Activated CD4-positive, CD25-positive, alpha-beta regulatory T cell treated with anti-CD3 and anti-CD28 coated beads, Interleukin-2, amount 50 U/mL, for 16 hours (primary cell): Measurements from ENCODE around the gene PARVA.

ENCODE experiments used
- DNase-seq: peaks from one replicate; pipeline ENCODE4 v3.0.0-alpha.2; 2020; ENCODE audit warnings: low read depth, low spot score

Gene PARVA

GRCh38 chr11:12376259-12377081 is 901 bp upstream of the PARVA start:
- DNase-seq: no peak

- no peak for DNase-seq
Measured at GRCh38 chr11:12377824-12378593, 638 bp downstream of the PARVA start.

GRCh38 chr11:12380565-12381325 is 3.4 kb downstream of the PARVA start:
- DNase-seq: no peak

DNA sequence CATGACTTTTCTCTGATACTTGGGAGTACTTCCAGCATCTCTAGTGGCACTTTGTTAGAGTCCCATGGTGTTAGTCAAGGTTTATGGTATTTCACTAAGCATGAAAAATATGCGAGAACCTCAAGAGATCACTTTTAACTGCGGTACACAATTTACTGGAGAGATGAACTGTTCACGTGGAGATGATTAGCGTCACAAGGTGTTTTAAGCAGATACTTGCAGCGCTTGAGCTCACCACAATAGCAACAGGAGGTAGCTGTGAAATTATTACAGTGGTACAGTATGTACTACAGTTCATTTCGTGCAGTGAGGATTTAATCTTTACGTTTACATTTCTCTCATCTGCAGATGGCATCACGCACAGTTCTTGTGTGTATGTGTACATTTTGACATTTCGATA is 4.5 kb downstream of the PARVA start:
- DNase-seq: no peak

DNA sequence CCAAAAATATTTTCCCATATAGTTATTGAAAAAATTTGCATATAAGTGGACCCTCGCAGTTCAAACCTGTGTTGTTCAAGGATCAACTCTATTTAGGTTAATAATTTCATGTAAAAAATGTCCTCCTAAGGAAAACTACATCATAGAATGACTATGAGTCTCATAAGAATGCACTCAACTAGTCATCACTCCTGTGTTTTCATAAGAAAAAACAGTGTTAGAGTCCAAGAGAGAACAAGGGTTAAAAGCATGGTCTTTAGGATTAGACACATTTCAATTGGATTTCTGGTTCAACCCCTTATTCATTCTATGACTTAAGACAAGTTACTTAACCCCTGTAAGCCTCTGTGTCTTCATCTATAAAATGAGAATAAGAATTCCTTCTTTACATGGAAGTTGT is 5.1 kb downstream of the PARVA start:
- no peak for DNase-seq

- no peak for DNase-seq
Measured at GRCh38 chr11:12386309-12386708, 8.9 kb downstream of the PARVA start.

DNA sequence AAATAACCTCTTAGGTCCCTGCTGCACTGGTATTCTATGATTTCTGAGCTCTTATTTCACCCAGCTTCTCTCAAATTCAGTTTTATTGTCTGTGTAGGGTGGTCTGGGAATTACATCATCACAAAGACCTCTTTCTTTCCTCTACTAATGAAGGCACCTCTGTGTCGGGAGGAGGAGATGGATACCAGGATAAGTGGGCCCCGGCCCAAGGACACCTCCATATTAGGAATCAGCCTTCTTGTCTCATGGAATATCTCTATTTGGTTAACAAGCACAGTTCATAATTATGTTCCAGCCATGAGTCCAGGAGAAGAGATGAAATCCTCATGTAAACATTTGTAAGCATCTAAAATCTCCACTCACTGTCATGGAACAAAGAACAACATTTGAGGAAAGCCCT is 9.4 kb downstream of the PARVA start:
- no peak for DNase-seq

DNA sequence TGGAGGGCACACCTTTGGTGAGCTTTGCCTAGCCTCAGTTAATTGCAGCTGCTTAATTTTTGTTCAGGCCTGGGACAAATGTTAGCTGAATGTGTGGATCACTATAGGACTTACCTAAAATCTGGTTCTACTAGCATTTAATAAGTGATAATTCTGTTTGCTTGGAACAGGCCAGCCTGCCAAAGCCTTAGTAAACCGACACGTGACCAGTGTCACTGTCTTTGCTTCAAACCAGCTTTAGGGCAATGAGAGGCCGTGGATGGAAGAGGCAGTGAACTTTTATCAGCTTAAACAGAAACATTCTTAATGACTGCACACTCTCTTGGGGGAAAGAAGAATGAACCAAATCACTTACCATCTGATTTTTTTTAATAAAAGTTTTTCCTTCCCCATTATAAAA is 10.8 kb downstream of the PARVA start:
- no peak for DNase-seq

DNA sequence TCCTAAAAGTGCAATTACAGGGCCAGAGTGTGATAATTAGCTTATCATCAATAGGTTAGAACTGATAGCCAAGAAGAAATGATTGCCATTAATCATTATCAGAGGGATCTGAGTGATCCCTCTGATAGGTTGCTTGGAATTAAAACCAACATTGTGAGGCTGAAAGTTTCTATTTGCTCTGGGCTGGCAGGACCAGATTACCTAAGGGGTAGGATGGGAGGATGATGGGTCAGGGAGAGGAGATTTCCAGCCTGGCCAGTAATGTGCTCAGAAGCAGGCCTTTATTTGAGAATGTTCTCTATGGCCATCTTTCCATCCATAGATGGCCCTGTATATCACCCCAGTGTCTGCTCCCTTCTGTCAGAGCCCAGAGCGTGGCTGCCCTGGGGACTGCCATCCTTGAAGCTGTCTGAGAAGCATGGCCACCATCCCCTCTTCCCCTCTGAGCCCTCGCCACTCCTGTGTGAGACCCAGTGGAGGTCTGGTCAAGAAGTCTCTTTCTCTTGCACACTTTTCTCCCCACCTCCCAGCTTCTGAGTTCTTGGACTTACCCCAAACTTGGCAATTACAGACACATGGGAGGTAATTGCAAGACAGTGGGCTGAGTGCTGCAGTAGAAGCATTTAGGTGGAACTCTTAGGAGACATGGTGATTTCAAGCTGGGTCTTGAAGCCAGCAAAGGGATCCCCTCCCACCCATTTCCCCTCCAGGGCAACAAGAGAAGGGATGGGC is 11.7 kb downstream of the PARVA start:
- DNase-seq: no peak

DNA sequence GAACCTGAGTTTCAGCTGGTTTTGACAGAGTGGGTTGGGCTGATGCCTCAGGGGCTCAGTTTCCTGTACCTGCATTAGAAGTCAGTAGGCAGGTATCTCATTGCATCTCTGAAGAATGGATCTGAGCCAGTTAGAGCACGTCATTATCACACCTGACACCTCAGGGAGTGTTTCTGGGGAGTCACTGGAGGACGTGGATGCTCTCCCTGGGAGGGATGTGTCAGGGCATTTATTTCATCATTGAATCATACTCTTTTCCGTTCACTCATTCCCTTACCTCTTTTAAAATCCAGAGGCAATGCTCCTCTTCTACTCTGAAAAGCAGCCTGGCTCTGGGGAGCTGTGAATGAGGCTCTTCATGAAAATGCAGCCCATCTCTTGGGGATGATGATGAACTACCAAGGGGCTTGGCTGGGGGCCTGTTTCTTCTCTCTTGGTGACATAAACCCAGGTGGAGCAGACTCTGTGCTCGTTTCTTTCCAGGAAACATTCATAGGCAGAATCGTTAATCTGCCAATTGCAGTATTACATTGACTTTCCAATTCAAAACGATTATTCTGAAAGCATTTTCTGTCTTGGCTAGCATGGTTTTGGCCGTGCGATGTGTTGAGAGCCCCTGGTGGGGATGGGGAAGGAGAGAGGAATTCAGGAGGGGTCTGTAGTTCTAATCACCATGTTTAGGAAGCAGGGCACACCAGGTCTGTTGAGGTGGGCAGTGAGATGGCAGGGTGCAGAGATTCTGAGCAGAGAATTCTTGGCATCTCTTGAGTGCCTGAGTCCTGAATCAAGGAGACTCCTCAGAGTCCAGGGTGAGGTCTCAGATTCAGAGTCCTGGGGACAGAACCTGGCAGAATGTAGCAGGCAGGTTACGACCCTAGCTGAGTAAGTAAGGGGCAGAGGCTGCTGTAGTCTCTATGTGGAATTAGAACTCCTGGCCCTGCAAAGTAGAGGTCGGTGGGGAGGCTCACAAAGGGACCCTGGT is 12.6 kb downstream of the PARVA start:
- no peak for DNase-seq

GRCh38 chr11:12390687-12391110 is 13.3 kb downstream of the PARVA start:
- no peak for DNase-seq

- no peak for DNase-seq
Measured at GRCh38 chr11:12392672-12393071, 15.3 kb downstream of the PARVA start.

DNA sequence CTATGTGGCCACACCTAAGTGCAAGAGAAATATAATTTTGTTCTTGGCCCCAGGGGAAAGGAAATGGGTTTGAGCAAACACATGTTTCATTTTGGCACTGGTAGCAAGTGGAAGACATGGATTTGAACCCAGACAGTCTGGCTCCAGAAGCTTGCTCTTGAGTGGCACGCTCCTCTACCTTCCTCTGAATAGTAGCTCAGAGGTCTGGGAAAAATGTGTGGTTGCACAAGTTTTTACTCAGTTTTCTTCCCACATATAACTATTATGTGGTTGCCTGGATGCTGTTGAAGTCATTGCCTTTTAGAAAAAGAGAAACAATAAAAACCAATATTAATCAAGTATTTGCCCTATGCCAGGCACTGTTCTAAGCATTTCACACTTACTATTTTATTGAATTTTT is 16.3 kb downstream of the PARVA start:
- no peak for DNase-seq

GRCh38 chr11:12394601-12395000 is 17.2 kb downstream of the PARVA start:
- DNase-seq: no peak

DNA sequence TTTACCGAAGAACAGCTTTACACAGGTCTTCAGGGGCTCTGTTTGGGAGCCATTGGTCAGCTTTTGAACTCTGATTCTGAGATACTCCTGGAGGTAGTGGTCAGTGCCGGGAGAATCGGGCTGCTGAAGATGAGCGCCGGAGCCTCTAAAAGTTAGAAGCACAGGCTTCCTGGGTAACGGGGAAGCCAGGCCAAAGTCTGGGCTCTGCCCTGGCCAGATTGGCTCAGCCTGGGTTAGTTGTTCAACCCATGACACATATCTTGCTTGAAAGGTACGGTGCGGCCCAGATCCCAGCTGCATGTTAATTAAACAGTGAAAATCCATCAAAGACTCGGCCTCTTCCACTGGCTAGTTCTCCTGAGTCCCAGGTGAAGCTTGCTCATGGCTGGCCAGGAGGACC is 18.0 kb downstream of the PARVA start:
- no peak for DNase-seq

GRCh38 chr11:12397931-12398334 is 20.6 kb downstream of the PARVA start:
- no peak for DNase-seq

- DNase-seq: no peak
Measured at GRCh38 chr11:12399355-12399754, 22.0 kb downstream of the PARVA start.

- no peak for DNase-seq
Measured at GRCh38 chr11:12402025-12402424, 24.7 kb downstream of the PARVA start.

DNA sequence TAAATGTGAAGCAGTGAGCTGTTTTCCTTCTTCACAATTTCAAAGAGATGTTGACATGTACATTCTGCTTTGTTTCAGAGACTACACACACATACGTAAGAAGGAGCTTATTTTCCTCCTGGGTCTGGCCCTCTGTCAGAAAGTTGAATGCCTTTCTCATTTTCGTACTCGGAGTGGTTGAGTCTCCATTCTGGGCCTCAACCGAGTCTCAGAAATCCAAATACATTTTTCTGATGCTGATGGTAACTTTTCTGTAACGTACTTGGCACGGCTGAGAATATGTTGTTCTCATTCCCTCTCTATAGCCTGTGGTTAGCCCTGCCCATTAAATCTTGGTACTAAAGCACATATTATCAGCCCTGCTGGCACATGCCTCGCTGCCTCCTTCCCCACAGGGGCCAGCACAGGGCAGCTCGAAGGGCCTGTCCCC is 25.3 kb downstream of the PARVA start:
- no peak for DNase-seq
